ENCODE measurements around the gene SPDYE3. TPM values are rescaled to one million over a fixed set of nuclear protein-coding genes. Genes with fewer than 3 reads are reported as not detected.

Gene SPDYE3
- total and polyA plus RNA-seq, 2 of the 13 experiments (the other 11 are each of a cell fraction or from before 2014, with no cell fraction given), result not detected

DNA sequence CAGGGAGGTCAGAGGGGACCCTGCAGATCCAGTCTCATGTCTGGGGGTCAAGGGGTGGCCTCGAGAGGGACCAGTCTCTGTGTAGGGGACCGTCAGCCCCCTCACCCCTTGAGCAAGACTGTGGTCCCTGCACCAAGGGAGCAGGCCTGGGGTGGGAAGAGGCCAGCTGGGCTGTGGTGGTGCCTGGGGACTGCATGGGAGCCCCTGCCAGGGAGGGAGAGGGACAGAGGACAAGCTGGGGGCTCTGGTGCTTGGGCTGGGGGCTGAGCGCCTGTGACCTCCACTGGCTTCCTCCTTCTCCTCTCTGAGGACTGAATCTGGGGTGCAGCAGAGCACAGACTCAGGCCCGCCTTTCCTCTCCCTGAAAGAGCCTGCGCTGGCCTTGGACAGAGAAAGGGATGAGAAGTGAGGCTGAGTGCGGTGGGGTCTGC, 49.6 kb downstream of the SPDYE3 start (continued):
- TF ChIP-seq, protein P1, sequence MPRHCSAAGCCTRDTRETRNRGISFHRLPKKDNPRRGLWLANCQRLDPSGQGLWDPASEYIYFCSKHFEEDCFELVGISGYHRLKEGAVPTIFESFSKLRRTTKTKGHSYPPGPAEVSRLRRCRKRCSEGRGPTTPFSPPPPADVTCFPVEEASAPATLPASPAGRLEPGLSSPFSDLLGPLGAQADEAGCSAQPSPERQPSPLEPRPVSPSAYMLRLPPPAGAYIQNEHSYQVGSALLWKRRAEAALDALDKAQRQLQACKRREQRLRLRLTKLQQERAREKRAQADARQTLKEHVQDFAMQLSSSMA (CRISPR knock-in tag; IDR thresholded peaks at IDR 0.05), result no peak

DNA sequence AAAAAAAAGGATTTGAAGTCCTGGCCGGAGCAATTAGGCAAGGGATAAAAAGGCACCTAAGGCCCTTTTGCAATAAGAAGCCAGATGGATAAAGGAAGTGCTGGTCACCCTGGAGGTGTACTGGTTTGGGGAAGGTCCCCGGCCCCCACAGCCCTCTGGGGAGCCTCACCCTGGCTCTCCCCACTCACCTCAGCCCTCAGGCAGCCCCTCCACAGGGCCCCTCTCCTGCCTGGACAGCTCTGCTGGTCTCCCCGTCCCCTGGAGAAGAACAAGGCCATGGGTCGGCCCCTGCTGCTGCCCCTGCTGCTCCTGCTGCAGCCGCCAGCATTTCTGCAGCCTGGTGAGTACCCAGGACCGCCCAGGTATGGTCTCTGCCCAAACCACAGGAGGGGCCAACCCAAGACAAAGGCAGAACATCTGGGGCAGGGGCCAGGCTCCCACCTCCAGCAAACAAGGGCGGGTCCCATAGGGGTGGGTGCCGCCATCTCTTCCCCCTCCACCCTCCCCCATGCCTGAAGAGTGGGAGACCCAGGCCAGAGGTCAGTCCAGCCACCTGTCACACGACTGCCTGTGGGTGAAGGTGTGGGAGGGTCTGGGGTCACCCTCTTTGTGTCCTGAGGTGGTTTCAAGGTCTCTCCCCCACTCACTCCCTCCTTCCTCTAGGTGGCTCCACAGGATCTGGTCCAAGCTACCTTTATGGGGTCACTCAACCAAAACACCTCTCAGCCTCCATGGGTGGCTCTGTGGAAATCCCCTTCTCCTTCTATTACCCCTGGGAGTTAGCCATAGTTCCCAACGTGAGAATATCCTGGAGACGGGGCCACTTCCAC, 50.7 kb downstream of the SPDYE3 start, which contains the start of gene PILRB:
Gene PILRB (plus strand): TSS at position 91 of the 830 bp plus-strand sequence. CDS start 186 bp downstream, at position 277.
- no peak within 1 kb of the TSS for H3K9ac ChIP-seq (ENCODE audit: insufficient read depth, low read depth, low read length)
- DNase-seq (ENCODE audit: low spot score) (no peak), FAIRE-seq (peak; percentile 55), ATAC-seq (peak; percentile 12)
- TF ChIP-seq ZNF709 (CRISPR knock-in tag; IDR thresholded peaks at IDR 0.05), result no peak
- TF ChIP-seq ZNF879 (CRISPR knock-in tag; IDR thresholded peaks at IDR 0.05), result no peak
- TF ChIP-seq CENPX (CRISPR knock-in tag; IDR thresholded peaks at IDR 0.05), result no peak
- TF ChIP-seq, protein P2, sequence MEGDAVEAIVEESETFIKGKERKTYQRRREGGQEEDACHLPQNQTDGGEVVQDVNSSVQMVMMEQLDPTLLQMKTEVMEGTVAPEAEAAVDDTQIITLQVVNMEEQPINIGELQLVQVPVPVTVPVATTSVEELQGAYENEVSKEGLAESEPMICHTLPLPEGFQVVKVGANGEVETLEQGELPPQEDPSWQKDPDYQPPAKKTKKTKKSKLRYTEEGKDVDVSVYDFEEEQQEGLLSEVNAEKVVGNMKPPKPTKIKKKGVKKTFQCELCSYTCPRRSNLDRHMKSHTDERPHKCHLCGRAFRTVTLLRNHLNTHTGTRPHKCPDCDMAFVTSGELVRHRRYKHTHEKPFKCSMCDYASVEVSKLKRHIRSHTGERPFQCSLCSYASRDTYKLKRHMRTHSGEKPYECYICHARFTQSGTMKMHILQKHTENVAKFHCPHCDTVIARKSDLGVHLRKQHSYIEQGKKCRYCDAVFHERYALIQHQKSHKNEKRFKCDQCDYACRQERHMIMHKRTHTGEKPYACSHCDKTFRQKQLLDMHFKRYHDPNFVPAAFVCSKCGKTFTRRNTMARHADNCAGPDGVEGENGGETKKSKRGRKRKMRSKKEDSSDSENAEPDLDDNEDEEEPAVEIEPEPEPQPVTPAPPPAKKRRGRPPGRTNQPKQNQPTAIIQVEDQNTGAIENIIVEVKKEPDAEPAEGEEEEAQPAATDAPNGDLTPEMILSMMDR (CRISPR knock-in tag; IDR thresholded peaks at IDR 0.05), result peak; percentile 25; the same call in 1 of the 2 replicates
- peak; percentile 62 for TF ChIP-seq AGO2 (optimal IDR thresholded peaks at IDR 0.05; ENCODE audit: low read depth, low read length)
- TF ChIP-seq FOXP1 (IDR thresholded peaks at IDR 0.05), result no peak
- TF ChIP-seq FOXP1 (CRISPR knock-in tag; IDR thresholded peaks at IDR 0.05), result no peak
- TF ChIP-seq KDM4B (CRISPR knock-in tag; IDR thresholded peaks at IDR 0.05), result no peak
- TF ChIP-seq, protein P3, sequence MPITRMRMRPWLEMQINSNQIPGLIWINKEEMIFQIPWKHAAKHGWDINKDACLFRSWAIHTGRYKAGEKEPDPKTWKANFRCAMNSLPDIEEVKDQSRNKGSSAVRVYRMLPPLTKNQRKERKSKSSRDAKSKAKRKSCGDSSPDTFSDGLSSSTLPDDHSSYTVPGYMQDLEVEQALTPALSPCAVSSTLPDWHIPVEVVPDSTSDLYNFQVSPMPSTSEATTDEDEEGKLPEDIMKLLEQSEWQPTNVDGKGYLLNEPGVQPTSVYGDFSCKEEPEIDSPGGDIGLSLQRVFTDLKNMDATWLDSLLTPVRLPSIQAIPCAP (CRISPR knock-in tag; IDR thresholded peaks at IDR 0.05; ENCODE audit: low read depth), result no peak
- CTCF ChIA-PET (ENCODE audit: low intra/inter-chr PET ratio, low total read pairs), result no interaction called here
- H3K4me3 ChIP-seq (replicated peaks in 1 of 3; ENCODE audit: insufficient read depth in 1 of 3, low read depth in 2 of 3, low read length in 3 of 3), result no peak within 1 kb of the TSS
- no peaks in the 10 kb centered on the region for H3K4me1 ChIP-seq (ENCODE audit: insufficient read depth, low read length)
- intact Hi-C loops (cut with micrococcal nuclease; ENCODE audit: unreplicated experiment), result no loop called here
- no peak within 1 kb of the TSS for H3K4me2 ChIP-seq (ENCODE audit: low read depth, low read length)
- H4K20me1 ChIP-seq (ENCODE audit: insufficient read depth, low read length), result no peaks in the 10 kb centered on the region
- POLR2A ChIA-PET, result no interaction called here
- H2AFZ ChIP-seq (ENCODE audit: low read length), result no peak within 1 kb of the TSS
- WGBS (ENCODE audit: low lambda C conversion rate), result 99% methylated on average over 7 of the region's 11 CpGs
- no peaks in the 10 kb centered on the region for H3K79me2 ChIP-seq (ENCODE audit: insufficient read depth, low read length)
- no peak within 1 kb of the TSS for H3K27ac ChIP-seq (ENCODE audit: extremely low read length, insufficient read depth, low read length)
- H3K27me3 ChIP-seq (ENCODE audit: control insufficient read depth in 1 of 2, insufficient read depth in 2 of 2, low read length in 2 of 2), result no peaks in the 10 kb centered on the region
- no TSS peak for BruUV-seq (replicated peaks)
- in situ Hi-C loops (cut with HindIII; ENCODE audit: extremely low pct_ligation_motif_present, low pct_unique_long_range_greater_than_20kb), result no loop called here
- H3K9me3 ChIP-seq (ENCODE audit: low read length), result no peaks in the 10 kb centered on the region
- H3K36me3 ChIP-seq (replicated peaks in 1 of 2; ENCODE audit: control insufficient read depth in 1 of 2, insufficient read depth in 2 of 2, low read length in 2 of 2), result peaks cover 35 to 82% of the 10 kb centered on the region in 2 experiments

Measured in HepG2 (cell line).